HepG2 (cell line): ENCODE results near the gene ADCYAP1R1. TPM values are rescaled to one million over a fixed set of nuclear protein-coding genes. Genes with fewer than 3 reads are reported as not detected.

Experiments
- ATAC-seq: fragments of 200-7000 bp; cut with Tn5 transposase; 3 replicates; pipeline ENCODE4 v1.9.1; 2020; ENCODE audit warnings: mild to moderate bottlenecking, moderate library complexity
- BruUV-seq: library from RNA; stranded (reverse); fragments of 400-500 nt; replicated peaks from 2 replicates; lab custom pipeline; 2021; lab: Mats Ljungman, UMichigan
- CTCF ChIA-PET: fragments of 300-600 bp; formaldehyde crosslinking; extraction: SDS; loops from one replicate; lab custom pipeline; 2021; ENCODE audit warnings: low total read pairs, inconsistent platforms, low intra/inter-chr PET ratio; lab: Yijun Ruan, JAX
- POLR2A ChIA-PET: fragments of 350-600 bp; sonication (Branson Sonifier 250); formaldehyde crosslinking; loops from one replicate; lab custom pipeline; 2020; ENCODE audit warnings: antibody characterized with exemption, inconsistent platforms; lab: Yijun Ruan, JAX
- DNase-seq: peaks from one replicate; pipeline ENCODE4 v3.0.0-alpha.2; 2015; ENCODE audit warnings: low spot score
- FAIRE-seq: peaks from 3 replicates; lab custom pipeline; 2011; peaks lifted over from hg19 to GRCh38; lab: Jason Lieb, UNC
- H2AFZ ChIP-seq: one replicate; pipeline ENCODE4 v1.6.1; 2011; ENCODE audit warnings: low read length, inconsistent platforms
- H3K27ac ChIP-seq: fragments of 300-600 bp; 3 replicates; pipeline ENCODE4 v1.8.0; 2011; ENCODE audit warnings: mixed run types, mild to moderate bottlenecking, mixed read lengths, low read length, inconsistent platforms; ENCODE audit not compliant: insufficient read depth; ENCODE audit errors: extremely low read length
- H3K27me3 ChIP-seq, 2 experiments: fragments of 200-600 bp in 1 of 2; 2 replicates in 1 of 2; 3 replicates in 1 of 2; pipeline versions ENCODE4 v1.6.0 to v1.8.0; 2011; ENCODE audit warnings: low read length in 2 of 2, mild to moderate bottlenecking in 2 of 2, moderate library complexity in 2 of 2, inconsistent platforms in 1 of 2; ENCODE audit not compliant: insufficient read depth in 2 of 2, control insufficient read depth in 1 of 2
- H3K36me3 ChIP-seq, 2 experiments: fragments of 200-600 bp in 1 of 2; replicated peaks in 1 of 2; 2 replicates in 1 of 2; 3 replicates in 1 of 2; pipeline versions ENCODE4 v1.5.1 to v1.8.0; 2011; ENCODE audit warnings: low read length in 2 of 2, inconsistent platforms in 1 of 2; ENCODE audit not compliant: insufficient read depth in 2 of 2, control insufficient read depth in 1 of 2
- H3K4me1 ChIP-seq: 2 replicates; pipeline ENCODE4 v1.5.1; 2012; ENCODE audit warnings: low read length, inconsistent platforms; ENCODE audit not compliant: insufficient read depth
- H3K4me2 ChIP-seq: 2 replicates; pipeline ENCODE4 v1.6.0; 2011; ENCODE audit warnings: low read depth, low read length, inconsistent platforms
- H3K4me3 ChIP-seq, 3 experiments: fragments of 200-600 bp in 1 of 3; sonication (generic), shearing (Covaris generic) in 1 of 3; replicated peaks in 1 of 3; 2 replicates each; pipeline ENCODE4 v1.5.1; 2011 to 2016; ENCODE audit warnings: low read length in 3 of 3, inconsistent platforms in 2 of 3, low read depth in 2 of 3, mild to moderate bottlenecking in 2 of 3, control low read depth in 1 of 3, mixed read lengths in 1 of 3; ENCODE audit not compliant: insufficient read depth in 1 of 3
- H3K79me2 ChIP-seq: one replicate; pipeline ENCODE4 v1.6.1; 2011; ENCODE audit warnings: low read length, inconsistent platforms; ENCODE audit not compliant: insufficient read depth
- H3K9ac ChIP-seq: 2 replicates; pipeline ENCODE4 v1.6.0; 2011; ENCODE audit warnings: mild to moderate bottlenecking, low read depth, low read length, inconsistent platforms; ENCODE audit not compliant: insufficient read depth
- H3K9me3 ChIP-seq: 2 replicates; pipeline ENCODE4 v1.5.1; 2012; ENCODE audit warnings: mild to moderate bottlenecking, low read length
- H4K20me1 ChIP-seq: 2 replicates; pipeline ENCODE4 v1.6.0; 2011; ENCODE audit warnings: inconsistent platforms, mild to moderate bottlenecking, low read length, moderate library complexity; ENCODE audit not compliant: insufficient read depth
- ADNP ChIP-seq: sonication (generic); formaldehyde crosslinking; IDR thresholded peaks from 2 replicates; pipeline ENCODE4 v1.4.0; 2020; ENCODE audit warnings: missing genetic modification reagents
- ARID2 ChIP-seq: sonication (generic); formaldehyde crosslinking; IDR thresholded peaks from 2 replicates; pipeline ENCODE4 v1.8.1; 2022; ENCODE audit warnings: mild to moderate bottlenecking, missing genetic modification reagents, borderline replicate concordance
- ATF3 ChIP-seq: sonication (generic); formaldehyde crosslinking; IDR thresholded peaks from 2 replicates; pipeline ENCODE4 v1.4.0; 2020; ENCODE audit warnings: missing genetic modification reagents
- CHD2 ChIP-seq: IDR thresholded peaks from 2 replicates; pipeline ENCODE4 v1.6.1; 2011; ENCODE audit warnings: low read depth, low read length, improper control_type of control experiment
- GZF1 ChIP-seq: sonication (generic); formaldehyde crosslinking; IDR thresholded peaks from 2 replicates; pipeline ENCODE4 v1.5.1; 2020; ENCODE audit warnings: mild to moderate bottlenecking, missing genetic modification reagents
- HNF1A ChIP-seq, 2 experiments: sonication (generic) in 1 of 2; formaldehyde crosslinking in 1 of 2; IDR thresholded peaks; 2 replicates each; pipeline versions ENCODE4 v1.4.0 to v1.6.1; 2016 to 2020; ENCODE audit warnings: borderline replicate concordance in 1 of 2, low read depth in 1 of 2, mild to moderate bottlenecking in 1 of 2, missing genetic modification reagents in 1 of 2
- HNRNPL ChIP-seq: fragments of 200-400 bp; formaldehyde crosslinking; IDR thresholded peaks from 2 replicates; pipeline ENCODE4 v1.6.1; 2017; ENCODE audit warnings: mild to moderate bottlenecking, low read depth, low read length
- KLF13 ChIP-seq: sonication (generic); formaldehyde crosslinking; IDR thresholded peaks from 2 replicates; pipeline ENCODE4 v1.4.0; 2020; ENCODE audit warnings: mild to moderate bottlenecking, missing genetic modification reagents
- MED8 ChIP-seq: sonication (generic); formaldehyde crosslinking; IDR thresholded peaks from 2 replicates; pipeline ENCODE4 v1.8.1; 2023; ENCODE audit warnings: mild to moderate bottlenecking, missing genetic modification reagents; ENCODE audit not compliant: insufficient replicate concordance
- MIER2 ChIP-seq: IDR thresholded peaks from 2 replicates; pipeline ENCODE4 v1.6.1; 2016; ENCODE audit warnings: missing biosample characterization, missing genetic modification reagents
- RBFOX2 ChIP-seq: fragments of 200-400 bp; formaldehyde crosslinking; IDR thresholded peaks from 2 replicates; pipeline ENCODE4 v1.6.1; 2017; ENCODE audit warnings: low read depth, mild to moderate bottlenecking, low read length
- SIN3B ChIP-seq: fragments of 150-350 bp; IDR thresholded peaks from 2 replicates; pipeline ENCODE4 v1.6.1; 2014; ENCODE audit warnings: low read length
- SNAPC2 ChIP-seq: sonication (generic); formaldehyde crosslinking; IDR thresholded peaks from 2 replicates; pipeline ENCODE4 v1.8.1; 2022; ENCODE audit warnings: mild to moderate bottlenecking, missing genetic modification reagents
- SNRNP70 ChIP-seq: fragments of 200-400 bp; formaldehyde crosslinking; IDR thresholded peaks from 2 replicates; pipeline ENCODE4 v1.6.1; 2017; ENCODE audit warnings: mild to moderate bottlenecking, low read depth, low read length, moderate library complexity
- TBX2 ChIP-seq: sonication (generic); formaldehyde crosslinking; IDR thresholded peaks from 2 replicates; pipeline ENCODE4 v1.5.0; 2020; ENCODE audit warnings: missing genetic modification reagents, mild to moderate bottlenecking, borderline replicate concordance
- XRCC5 ChIP-seq: fragments of 200-400 bp; formaldehyde crosslinking; optimal IDR thresholded peaks from 2 replicates; pipeline ENCODE3; 2017; ENCODE audit warnings: mild to moderate bottlenecking, low read length
- ZNF549 ChIP-seq: sonication (generic); formaldehyde crosslinking; IDR thresholded peaks from 2 replicates; pipeline ENCODE4 v1.5.0; 2020; ENCODE audit warnings: missing genetic modification reagents
- ZNF639 ChIP-seq: conservative IDR thresholded peaks from 2 replicates; pipeline ENCODE4 v1.6.1; 2018; ENCODE audit warnings: missing genetic modification reagents
- ZNF777 ChIP-seq: sonication (generic); formaldehyde crosslinking; IDR thresholded peaks from 2 replicates; pipeline ENCODE4 v1.4.0; 2020; ENCODE audit warnings: missing genetic modification reagents
- ZNF879 ChIP-seq: sonication (generic); formaldehyde crosslinking; IDR thresholded peaks from 2 replicates; pipeline ENCODE4 v1.8.1; 2023; ENCODE audit warnings: missing genetic modification reagents
- WGBS: methylation state at CpG from one replicate; pipeline ENCODE4 v1.1.6; 2017; ENCODE audit warnings: low lambda C conversion rate; 5-methylcytosine and 5-hydroxymethylcytosine counted together
- in situ Hi-C: cut with HindIII; loops from 2 replicates; pipeline ENCODE4 v1.10.0; 2017; ENCODE audit warnings: low pct_unique_long_range_greater_than_20kb; ENCODE audit not compliant: extremely low pct_ligation_motif_present
- intact Hi-C: fragments of 100-400 bp; cut with micrococcal nuclease; formaldehyde crosslinking; loops from one replicate; pipeline ENCODE4 v1.10.0; 2022; ENCODE audit not compliant: unreplicated experiment
- polyA plus RNA-seq, 8 experiments: library from polyadenylated mRNA; depleted of rRNA in 3 of 8; stranded (reverse) in 7 of 8; unstranded in 1 of 8; fragments of >200 nt; fragmentation: Illumina TruSeq in 4 of 8; extraction: Trizol in 4 of 8; gene quantifications; 2 replicates each; pipeline versions ENCODE4 v1.2.1 to v1.2.3, GENCODE V29; 2011 to 2016; ENCODE audit warnings: low read depth in 4 of 8, missing spikeins in 1 of 8, mixed read lengths in 1 of 8; ENCODE audit not compliant: insufficient read depth in 1 of 8
- total RNA-seq, 5 experiments: library from RNA; depleted of rRNA; stranded (reverse); fragments of >200 nt; fragmentation: Illumina TruSeq; extraction: Trizol; gene quantifications; 2 replicates each; pipeline ENCODE4 v1.2.3, GENCODE V29; 2016; ENCODE audit warnings: low read depth in 1 of 5

Gene ADCYAP1R1
- total and polyA plus RNA-seq, 2 of the 13 experiments (the other 11 are each of a cell fraction or from before 2014, with no cell fraction given): not detected

GRCh38 chr7:31079126-31079823 is 27.2 kb downstream of the ADCYAP1R1 start:
- no peak for TF ChIP-seq HNRNPL
- no peak for TF ChIP-seq TBX2 (CRISPR knock-in tag)
- no peak for TF ChIP-seq ZNF879 (CRISPR knock-in tag)
- no peak for TF ChIP-seq HNF1A (IDR thresholded peaks at IDR 0.05; ENCODE audit: low read depth)
- no peak for TF ChIP-seq HNF1A (CRISPR knock-in tag; IDR thresholded peaks at IDR 0.05; ENCODE audit: borderline replicate concordance)
- TF ChIP-seq SNAPC2: no peak
- TF ChIP-seq SNRNP70: no peak
- no peak for TF ChIP-seq ZNF549
- no peak for TF ChIP-seq XRCC5
- no peak for TF ChIP-seq ZNF777
- TF ChIP-seq MED8 (CRISPR knock-in tag): no peak
- TF ChIP-seq KLF13: no peak
- TF ChIP-seq RBFOX2: no peak
- no peak for TF ChIP-seq GZF1 (CRISPR knock-in tag)
- TF ChIP-seq ATF3 (CRISPR knock-in tag): no peak
- no peak for TF ChIP-seq SIN3B
- TF ChIP-seq ADNP (CRISPR knock-in tag): no peak
- TF ChIP-seq ZNF639 (CRISPR knock-in tag): no peak
- no peak for TF ChIP-seq ARID2 (CRISPR knock-in tag)
- TF ChIP-seq CHD2: no peak
- TF ChIP-seq MIER2: no peak
- no peak overlapping the region for H3K4me2 ChIP-seq
- peaks cover 1 to 43% of the 10 kb centered on the region in 2 experiments; a peak in 3 of 5 replicates for H3K27me3 ChIP-seq
- in situ Hi-C loops: no loop called here
- CTCF ChIA-PET: no interaction called here
- no peaks in the 10 kb centered on the region for H3K9me3 ChIP-seq
- no peak overlapping the region for H3K4me3 ChIP-seq
- H3K79me2 ChIP-seq: no peaks in the 10 kb centered on the region
- H3K27ac ChIP-seq: no peak overlapping the region
- H4K20me1 ChIP-seq: no peaks in the 10 kb centered on the region
- no TSS peak for BruUV-seq
- no peaks in the 10 kb centered on the region for H3K36me3 ChIP-seq
- no peaks in the 10 kb centered on the region for H3K4me1 ChIP-seq
- intact Hi-C loops: no loop called here
- ATAC-seq (no peak), FAIRE-seq (no peak), DNase-seq (no peak)
- no peak overlapping the region for H3K9ac ChIP-seq
- POLR2A ChIA-PET: no interaction called here
- 4% methylated on average over 5 of the region's 11 CpGs for WGBS
- H2AFZ ChIP-seq: no peak overlapping the region
